ENCODE results near the gene CAD. TPM values are rescaled to one million over a fixed set of nuclear protein-coding genes. Genes with fewer than 3 reads are reported as not detected.
"Not testable (repeated sequence)": the region's sequence is repeated elsewhere in the genome, so short reads cannot be mapped to it uniquely, and the experiment has no call there.

The CAD gene
- total RNA-seq, 1 donor from 2014 or later: 7.7 TPM

DNA sequence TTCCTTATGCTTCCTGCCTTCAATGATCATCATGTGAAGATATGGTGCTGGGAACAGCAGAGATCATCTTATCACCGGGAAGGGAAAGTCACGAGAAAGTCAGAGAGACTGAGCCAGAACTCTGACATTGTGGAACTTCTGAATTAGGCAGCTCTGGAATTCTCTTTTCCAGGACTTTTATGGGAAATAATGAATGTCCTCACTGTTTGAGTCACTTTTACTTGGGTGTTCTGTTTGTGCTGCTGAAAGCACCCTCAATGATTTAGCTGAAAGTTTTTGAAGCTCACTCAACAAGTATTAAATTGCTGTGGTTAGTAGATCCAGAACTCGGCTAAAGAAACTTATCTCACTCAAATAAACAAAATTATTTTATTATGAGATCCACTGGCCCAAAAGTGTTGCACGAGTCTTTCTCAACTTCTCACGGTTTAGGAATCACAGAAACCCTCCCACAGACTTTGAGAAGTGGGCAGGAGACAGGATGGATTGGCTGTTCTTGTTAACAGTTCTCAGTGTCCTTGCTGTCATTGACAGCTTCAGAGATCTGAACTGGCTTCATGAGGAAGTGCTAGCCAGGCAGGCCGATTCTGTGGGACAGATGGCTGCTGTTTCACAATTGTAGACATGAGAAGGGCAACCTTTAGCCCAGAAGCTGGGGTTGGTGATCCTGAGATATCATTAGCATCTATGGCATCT is 31.7 kb upstream of the CAD start:
- intact Hi-C loops (cut with micrococcal nuclease): no loop called here
- peak overlapping the region; percentile 77 for H3K27ac ChIP-seq (replicated peaks)
- no peak for DNase-seq
- H3K27me3 ChIP-seq (ENCODE audit: low read depth): peaks cover 17% of the 10 kb centered on the region
- no peak overlapping the region for H3K4me3 ChIP-seq
- TF ChIP-seq, protein P1, sequence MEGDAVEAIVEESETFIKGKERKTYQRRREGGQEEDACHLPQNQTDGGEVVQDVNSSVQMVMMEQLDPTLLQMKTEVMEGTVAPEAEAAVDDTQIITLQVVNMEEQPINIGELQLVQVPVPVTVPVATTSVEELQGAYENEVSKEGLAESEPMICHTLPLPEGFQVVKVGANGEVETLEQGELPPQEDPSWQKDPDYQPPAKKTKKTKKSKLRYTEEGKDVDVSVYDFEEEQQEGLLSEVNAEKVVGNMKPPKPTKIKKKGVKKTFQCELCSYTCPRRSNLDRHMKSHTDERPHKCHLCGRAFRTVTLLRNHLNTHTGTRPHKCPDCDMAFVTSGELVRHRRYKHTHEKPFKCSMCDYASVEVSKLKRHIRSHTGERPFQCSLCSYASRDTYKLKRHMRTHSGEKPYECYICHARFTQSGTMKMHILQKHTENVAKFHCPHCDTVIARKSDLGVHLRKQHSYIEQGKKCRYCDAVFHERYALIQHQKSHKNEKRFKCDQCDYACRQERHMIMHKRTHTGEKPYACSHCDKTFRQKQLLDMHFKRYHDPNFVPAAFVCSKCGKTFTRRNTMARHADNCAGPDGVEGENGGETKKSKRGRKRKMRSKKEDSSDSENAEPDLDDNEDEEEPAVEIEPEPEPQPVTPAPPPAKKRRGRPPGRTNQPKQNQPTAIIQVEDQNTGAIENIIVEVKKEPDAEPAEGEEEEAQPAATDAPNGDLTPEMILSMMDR (IDR thresholded peaks at IDR 0.05; ENCODE audit: borderline replicate concordance): no peak
- H3K36me3 ChIP-seq: no peaks in the 10 kb centered on the region
- H3K9me3 ChIP-seq (replicated peaks): no peaks in the 10 kb centered on the region
- peaks cover 26% of the 10 kb centered on the region for H3K4me1 ChIP-seq

DNA sequence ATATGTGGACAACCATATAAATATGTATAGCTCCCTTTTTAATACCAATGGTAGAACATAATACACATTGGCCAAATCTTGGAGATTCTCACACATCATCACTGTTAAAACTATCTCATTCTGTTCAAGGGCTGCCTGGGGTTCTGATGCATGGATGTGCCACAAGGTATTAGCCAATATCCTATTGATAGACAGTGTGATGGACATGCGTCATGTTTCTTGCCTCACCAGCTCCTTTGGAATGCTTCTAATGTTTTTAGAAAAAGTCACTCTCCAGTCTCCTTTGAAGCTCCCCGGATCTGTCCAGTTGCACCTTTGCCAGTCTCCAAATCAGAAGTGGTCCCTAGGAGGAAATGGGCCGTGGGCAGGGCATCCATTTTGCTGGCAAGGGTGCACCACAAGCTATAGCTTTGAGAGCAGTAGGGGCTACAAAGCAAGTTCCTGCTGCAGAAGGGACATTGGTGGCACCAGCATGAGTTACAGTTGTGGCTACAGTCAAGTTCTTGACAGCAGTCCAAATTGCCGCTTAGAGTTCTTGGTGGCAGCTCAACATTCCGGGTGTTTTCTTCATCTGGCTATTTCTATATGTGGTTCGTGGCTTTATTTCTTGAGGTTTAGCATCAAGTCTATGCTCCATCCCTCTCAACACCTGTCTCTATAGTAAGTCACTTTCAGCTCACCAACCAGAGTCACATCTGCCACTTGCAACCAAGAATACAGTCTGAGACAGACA is 30.4 kb upstream of the CAD start:
- Histone ChIP-seq H3K36me3 (no peaks in the 10 kb centered on the region), H3K4me3 (no peak overlapping the region), H3K9me3 (replicated peaks) (no peaks in the 10 kb centered on the region), H3K27ac (replicated peaks) (no peak overlapping the region), H3K4me1 (peaks cover 26% of the 10 kb centered on the region), H3K27me3 (ENCODE audit: low read depth) (peaks cover 17% of the 10 kb centered on the region)
- DNase-seq: no peak
- TF ChIP-seq, protein P1 (IDR thresholded peaks at IDR 0.05; ENCODE audit: borderline replicate concordance): no peak
- intact Hi-C loops (cut with micrococcal nuclease): no loop called here

DNA sequence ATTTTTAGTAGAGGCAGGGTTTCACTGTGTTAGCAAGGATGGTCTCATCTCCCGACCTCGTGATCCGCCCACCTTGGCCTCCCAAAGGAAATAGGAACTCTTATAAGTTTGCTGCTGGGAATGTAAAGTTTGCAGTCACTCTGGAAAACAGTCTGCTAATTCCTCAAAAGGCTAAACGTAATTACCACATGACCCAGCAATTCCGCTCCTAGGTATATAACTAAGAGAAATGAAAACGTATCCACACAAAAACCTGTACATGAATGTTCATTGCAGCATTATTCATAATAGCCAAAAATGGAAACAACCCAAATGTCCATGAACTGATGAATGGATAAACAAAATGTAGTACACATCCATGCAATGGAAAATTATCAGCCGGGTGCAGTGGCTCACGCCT is 27.2 kb upstream of the CAD start:
- H3K9me3 ChIP-seq (replicated peaks): no peaks in the 10 kb centered on the region
- H3K36me3 ChIP-seq: no peaks in the 10 kb centered on the region
- no peak overlapping the region for H3K4me3 ChIP-seq
- intact Hi-C loops (cut with micrococcal nuclease): no loop called here
- no peak overlapping the region for H3K27ac ChIP-seq (replicated peaks)
- H3K4me1 ChIP-seq: peaks cover 13% of the 10 kb centered on the region
- no peak for DNase-seq
- H3K27me3 ChIP-seq (ENCODE audit: low read depth): peaks cover 17% of the 10 kb centered on the region
- TF ChIP-seq, protein P1 (IDR thresholded peaks at IDR 0.05; ENCODE audit: borderline replicate concordance): no peak

DNA sequence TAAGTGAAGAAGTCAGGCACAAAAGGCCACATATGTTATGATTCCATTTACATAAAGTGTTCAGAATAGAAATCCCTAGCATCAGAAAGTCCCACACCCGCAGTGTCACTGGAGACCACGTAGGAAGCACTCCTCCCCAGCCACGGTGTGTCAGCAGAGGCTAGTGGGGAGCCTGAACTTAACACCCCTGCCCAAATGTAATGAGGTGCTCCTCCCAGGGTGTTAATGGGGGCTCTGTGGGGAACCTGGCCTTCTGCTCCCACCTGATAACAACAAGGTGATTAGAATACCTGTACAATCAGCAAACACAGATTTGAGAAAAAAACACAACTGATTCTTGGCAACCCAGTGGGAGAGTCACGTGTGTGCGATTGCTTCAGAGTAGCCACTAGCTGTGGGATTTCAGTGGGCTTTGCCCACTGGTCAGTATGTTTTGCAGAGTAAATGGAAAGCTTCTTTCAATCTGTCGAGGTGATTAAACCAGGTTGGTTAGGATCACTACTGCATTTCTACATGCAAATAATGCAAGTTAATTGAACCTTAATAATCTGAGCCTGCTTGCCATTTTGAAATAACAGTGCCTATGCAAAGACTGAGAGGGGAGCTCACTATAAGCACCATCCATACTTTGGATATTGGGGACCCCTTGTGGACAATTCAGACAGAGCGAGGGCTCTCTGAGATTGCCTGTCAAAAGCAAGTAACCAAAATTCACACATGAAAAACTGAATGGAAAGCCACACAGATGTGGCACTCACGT is 25.9 kb upstream of the CAD start:
- TF ChIP-seq, protein P1 (IDR thresholded peaks at IDR 0.05; ENCODE audit: borderline replicate concordance): peak; percentile 75
- H3K4me1 ChIP-seq: peaks cover under 1% of the 10 kb centered on the region

DNA sequence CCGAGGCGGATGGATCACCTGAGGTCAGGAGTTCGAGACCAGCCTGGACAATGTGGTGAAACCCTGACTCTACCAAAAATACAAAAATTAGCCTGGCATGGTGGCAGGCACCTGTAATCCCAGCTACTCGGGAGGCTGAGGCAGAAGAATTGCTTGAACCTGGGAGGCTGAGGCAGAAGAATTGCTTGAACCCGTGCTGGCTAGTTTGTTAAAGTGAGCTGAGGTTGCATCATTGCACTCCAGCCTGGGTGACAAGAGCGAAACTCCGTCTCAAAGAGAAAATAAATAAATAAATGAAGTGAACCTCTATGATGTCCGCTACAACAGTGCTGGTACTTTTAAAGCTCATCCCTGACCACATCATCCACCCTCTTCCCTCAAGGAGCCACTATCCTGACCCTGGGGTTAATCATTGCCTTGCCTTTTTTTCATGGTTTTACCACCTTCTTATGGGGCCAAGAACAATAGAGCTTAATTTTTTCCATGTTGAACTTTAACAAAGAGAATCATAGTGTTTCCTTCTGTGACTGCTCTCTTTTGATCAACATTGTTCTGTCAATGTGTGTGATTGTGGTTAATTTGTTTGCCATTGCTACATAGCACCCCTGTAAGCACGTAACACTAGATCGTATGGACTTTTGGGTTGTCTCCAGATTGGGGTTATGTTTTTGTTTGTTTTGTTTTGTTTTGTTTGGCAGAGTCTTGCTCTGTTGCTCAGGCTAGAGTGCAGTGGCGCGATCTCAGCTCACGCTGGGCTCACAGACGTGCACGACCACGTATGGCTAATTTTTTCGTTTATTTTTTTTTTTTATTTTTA is 22.4 kb upstream of the CAD start:
- intact Hi-C loops (cut with micrococcal nuclease): no loop called here
- Histone ChIP-seq H3K9me3 (replicated peaks) (no peaks in the 10 kb centered on the region), H3K27ac (replicated peaks) (no peak overlapping the region), H3K4me1 (no peaks in the 10 kb centered on the region), H3K4me3 (no peak overlapping the region), H3K36me3 (no peaks in the 10 kb centered on the region), H3K27me3 (ENCODE audit: low read depth) (no peaks in the 10 kb centered on the region)
- no peak for DNase-seq
- TF ChIP-seq, protein P1 (IDR thresholded peaks at IDR 0.05; ENCODE audit: borderline replicate concordance): no peak

More for the DNA sequence above, 25.9 kb upstream of the CAD start:
- Histone ChIP-seq H3K9me3 (replicated peaks) (no peaks in the 10 kb centered on the region), H3K4me3 (no peak overlapping the region), H3K27ac (replicated peaks) (no peak overlapping the region), H3K27me3 (ENCODE audit: low read depth) (peaks cover 17% of the 10 kb centered on the region), H3K36me3 (no peaks in the 10 kb centered on the region)
- intact Hi-C loops (cut with micrococcal nuclease): no loop called here
- no peak for DNase-seq

DNA sequence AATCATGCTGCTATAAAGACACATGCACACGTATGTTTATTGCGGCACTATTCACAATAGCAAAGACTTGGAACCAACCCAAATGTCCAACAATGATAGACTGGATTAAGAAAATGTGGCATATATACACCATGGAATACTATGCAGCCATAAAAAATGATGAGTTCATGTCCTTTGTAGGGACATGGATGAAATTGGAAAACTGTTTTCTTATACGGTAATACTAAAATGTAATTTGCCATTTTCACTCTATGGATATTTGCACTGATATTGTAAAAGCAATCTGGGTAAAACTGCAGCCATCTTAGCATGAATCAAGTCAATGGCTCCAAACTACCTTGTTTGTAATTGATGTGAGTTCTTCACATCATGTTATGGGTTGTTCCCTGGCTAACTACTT is 21.4 kb upstream of the CAD start:
- H3K9me3 ChIP-seq (replicated peaks); DNase-seq; intact Hi-C loops (cut with micrococcal nuclease); H3K27me3 ChIP-seq (ENCODE audit: low read depth); H3K4me1 ChIP-seq; H3K4me3 ChIP-seq; H3K27ac ChIP-seq (replicated peaks); H3K36me3 ChIP-seq: not testable (repeated sequence)

DNA sequence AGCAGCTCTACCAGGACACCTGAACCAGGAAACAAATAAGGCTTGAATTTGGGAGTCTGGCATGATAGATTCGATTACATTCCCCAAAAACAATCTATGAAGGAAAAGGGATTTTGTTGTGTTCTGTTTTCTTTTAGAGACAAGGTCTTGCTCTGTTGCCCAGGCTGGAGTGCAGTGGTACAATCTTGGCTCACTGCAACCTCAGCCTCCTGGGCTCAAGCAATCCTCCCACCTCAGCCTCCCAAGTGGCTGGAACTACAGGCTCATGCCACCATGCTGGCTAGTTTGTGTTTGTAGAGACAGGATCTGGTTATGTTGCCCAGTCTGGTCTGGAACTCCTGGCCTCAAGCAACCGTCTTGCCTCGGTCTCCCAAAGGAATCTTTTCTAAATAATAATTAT is 19.1 kb upstream of the CAD start:
- intact Hi-C loops (cut with micrococcal nuclease); H3K27ac ChIP-seq (replicated peaks); H3K9me3 ChIP-seq (replicated peaks); H3K4me3 ChIP-seq; H3K4me1 ChIP-seq; DNase-seq; H3K27me3 ChIP-seq (ENCODE audit: low read depth): not testable (repeated sequence)
- peaks cover 30% of the 10 kb centered on the region for H3K36me3 ChIP-seq

Data from left ventricle myocardium inferior (tissue), 1 donor.